H1 (cell line): ENCODE results near the gene TEX54. TPM values are rescaled to one million over a fixed set of nuclear protein-coding genes. Genes with fewer than 3 reads are reported as not detected.

Experiments
- BCL11A ChIP-seq, 2 experiments: IDR thresholded peaks; one replicate each; pipeline ENCODE4 v1.6.1; 2011; ENCODE audit warnings: low read depth in 2 of 2, low read length in 2 of 2, mild to moderate bottlenecking in 2 of 2
- CHD2 ChIP-seq: IDR thresholded peaks from 2 replicates; pipeline ENCODE4 v1.6.1; 2012; ENCODE audit warnings: low read length, improper control_type of control experiment
- CREB1 ChIP-seq: IDR thresholded peaks from 2 replicates; pipeline ENCODE4 v1.6.1; 2012; ENCODE audit warnings: inconsistent platforms
- EP300 ChIP-seq, 2 experiments: IDR thresholded peaks; 1 replicate in 1 of 2; 2 replicates in 1 of 2; pipeline ENCODE4 v1.6.1; 2011 to 2012; ENCODE audit warnings: low read depth in 2 of 2, low read length in 2 of 2, mild to moderate bottlenecking in 2 of 2, borderline replicate concordance in 1 of 2, inconsistent platforms in 1 of 2, moderate library complexity in 1 of 2
- POLR2A ChIP-seq, 2 experiments: IDR thresholded peaks; 1 replicate in 1 of 2; 2 replicates in 1 of 2; pipeline ENCODE4 v1.6.1; 2011; ENCODE audit warnings: low read depth in 2 of 2, low read length in 2 of 2, mild to moderate bottlenecking in 2 of 2; ENCODE audit errors: control extremely low read depth in 1 of 2
- POLR2AphosphoS5 ChIP-seq: IDR thresholded peaks from 2 replicates; pipeline ENCODE4 v1.6.1; 2011; ENCODE audit warnings: low read depth, low read length
- SIRT6 ChIP-seq: IDR thresholded peaks from one replicate; pipeline ENCODE4 v1.7.1; 2012; ENCODE audit warnings: low read length, inconsistent platforms
- TAF1 ChIP-seq: IDR thresholded peaks from 2 replicates; pipeline ENCODE4 v1.6.1; 2011; ENCODE audit warnings: mild to moderate bottlenecking, low read depth, low read length
- TAF7 ChIP-seq: optimal IDR thresholded peaks from 2 replicates; pipeline ENCODE3; 2011; ENCODE audit warnings: low read depth, mild to moderate bottlenecking, inconsistent platforms, low read length, moderate library complexity, borderline replicate concordance
- TBP ChIP-seq: IDR thresholded peaks from 2 replicates; pipeline ENCODE4 v1.6.1; 2011; ENCODE audit warnings: low read depth, low read length, improper control_type of control experiment
- USF2 ChIP-seq: IDR thresholded peaks from 2 replicates; pipeline ENCODE4 v1.6.1; 2011; ENCODE audit warnings: low read length, improper control_type of control experiment
- YY1 ChIP-seq: IDR thresholded peaks from 2 replicates; pipeline ENCODE4 v1.6.1; 2011; ENCODE audit warnings: low read depth, mild to moderate bottlenecking, low read length
- polyA plus RNA-seq, 7 experiments: library from polyadenylated mRNA; depleted of rRNA in 3 of 7; stranded (reverse) in 5 of 7; unstranded in 2 of 7; fragments of >200 nt in 5 of 7; fragments of 200-250 nt in 2 of 7; gene quantifications; 1 replicate in 5 of 7; 2 replicates in 1 of 7; 4 replicates in 1 of 7; pipeline versions ENCODE4 v1.2.1 to v1.2.3, GENCODE V29; 2011 to 2013; ENCODE audit warnings: missing spikeins in 2 of 7, mixed read lengths in 2 of 7
- total RNA-seq: library from RNA; stranded (reverse); fragmentation: NEBNext Ultra II Directional; extraction: Animal tissue kit (Norgen Biotek cat#: 25700); gene quantifications from 2 replicates; pipeline ENCODE4 v1.2.1, GENCODE V29; 2021

The TEX54 gene
- total and polyA plus RNA-seq, 2 of the 8 experiments (the other 6 are each of a cell fraction or from before 2014, with no cell fraction given), result 1.2 TPM; not detected in 1

GRCh38 chr11:62850911-62851806 lies 18.5 kb upstream of the TEX54 start (continued):
- TF ChIP-seq POLR2AphosphoS5 (peak; percentile 92), USF2 (peak; percentile 19; the same call in 1 of the 2 replicates), YY1 (peak; percentile 7; the same call in 1 of the 2 replicates), EP300 (IDR thresholded peaks at IDR 0.05; ENCODE audit: borderline replicate concordance in 1 of 2, low read depth in 2 of 2, low read length in 2 of 2) (no peak), TBP (0 out of 2 replicates have a peak, but pooled peaks have one; percentile 34), CHD2 (peak; percentile 10), BCL11A (IDR thresholded peaks at IDR 0.05; ENCODE audit: low read depth in 2 of 2, low read length in 2 of 2) (peak in 1 of 2 experiments; percentile 12), TAF7 (peak; percentile 78), CREB1 (no peak), TAF1 (0 out of 2 replicates have a peak, but pooled peaks have one; percentile 56), POLR2A (IDR thresholded peaks at IDR 0.05; ENCODE audit: control extremely low read depth in 1 of 2, low read depth in 2 of 2, low read length in 2 of 2) (peak; percentile 85 to 96), SIRT6 (peak; percentile 99)
